Caco-2 (cell line): Measurements from ENCODE around the gene CSMD2. TPM values are rescaled to one million over a fixed set of nuclear protein-coding genes. Genes with fewer than 3 reads are reported as not detected.

Experiments used
- BruUV-seq: library from RNA; stranded (reverse); fragments of 400-500 nt; replicated peaks from 2 replicates; lab custom pipeline; 2021; lab: Mats Ljungman, UMichigan
- CTCF ChIA-PET: fragments of 300-600 bp; sonication (Branson Sonifier 250); formaldehyde crosslinking; loops from one replicate; lab custom pipeline; 2022; ENCODE audit warnings: antibody characterized with exemption; lab: Charles Lee
- POLR2A ChIA-PET: fragments of 300-600 bp; sonication (Branson Sonifier 250); formaldehyde crosslinking; loops from one replicate; lab custom pipeline; 2022; ENCODE audit warnings: antibody characterized with exemption; lab: Charles Lee
- DNase-seq, 2 experiments: peaks; one replicate each; pipeline versions ENCODE4 v3.0.0 to v3.0.0-alpha.2; 2020 to 2022
- H3K27me3 ChIP-seq: replicated peaks from 2 replicates; pipeline ENCODE4 v1.6.0; 2011; ENCODE audit warnings: low read length; ENCODE audit not compliant: control insufficient read depth, insufficient read depth
- H3K36me3 ChIP-seq: 2 replicates; pipeline ENCODE4 v1.5.1; 2011; ENCODE audit warnings: low read length; ENCODE audit not compliant: control insufficient read depth, insufficient read depth
- H3K4me1 ChIP-seq: fragments of 250-450 bp; sonication (Bioruptor Pico); 2 replicates; pipeline ENCODE4 v1.5.1; 2020; ENCODE audit warnings: mild to moderate bottlenecking
- H3K4me3 ChIP-seq: 2 replicates; pipeline ENCODE4 v1.5.1; 2011; ENCODE audit warnings: low read depth, mild to moderate bottlenecking, control low read depth, low read length
- H3K9me3 ChIP-seq: fragments of 250-450 bp; sonication (Bioruptor Pico); 2 replicates; pipeline ENCODE4 v1.5.1; 2020; ENCODE audit warnings: mild to moderate bottlenecking, moderate library complexity
- H3K27ac Mint-ChIP-seq: one replicate; pipeline ENCODE4 v1.8.0; 2022; ENCODE audit warnings: mixed read lengths; ENCODE audit not compliant: unreplicated experiment
- H3K27me3 Mint-ChIP-seq: one replicate; pipeline ENCODE4 v1.8.0; 2022; ENCODE audit warnings: mixed read lengths; ENCODE audit not compliant: insufficient read depth, unreplicated experiment
- H3K36me3 Mint-ChIP-seq: one replicate; pipeline ENCODE4 v1.8.0; 2022; ENCODE audit warnings: mild to moderate bottlenecking, mixed read lengths; ENCODE audit not compliant: insufficient read depth, unreplicated experiment
- H3K4me1 Mint-ChIP-seq: one replicate; pipeline ENCODE4 v1.8.0; 2022; ENCODE audit warnings: low read depth, mixed read lengths; ENCODE audit not compliant: unreplicated experiment
- H3K4me3 Mint-ChIP-seq: one replicate; pipeline ENCODE4 v1.8.0; 2022; ENCODE audit warnings: mild to moderate bottlenecking, moderate library complexity, mixed read lengths; ENCODE audit not compliant: unreplicated experiment
- H3K9me3 Mint-ChIP-seq: one replicate; pipeline ENCODE4 v1.8.0; 2022; ENCODE audit warnings: mixed read lengths; ENCODE audit not compliant: unreplicated experiment
- CTCF ChIP-seq, 2 experiments: fragments of 200-600 bp in 1 of 2; IDR thresholded peaks; 1 replicate in 1 of 2; 2 replicates in 1 of 2; pipeline versions ENCODE4 v1.5.1 to v1.8.0; 2011 to 2022; ENCODE audit warnings: antibody characterized with exemption in 1 of 2, control low read depth in 1 of 2, inconsistent platforms in 1 of 2, low read depth in 1 of 2, low read length in 1 of 2, mild to moderate bottlenecking in 1 of 2, moderate library complexity in 1 of 2; ENCODE audit not compliant: insufficient read depth in 1 of 2, severe bottlenecking in 1 of 2, unreplicated experiment in 1 of 2
- intact Hi-C: fragments of 100-400 bp; cut with micrococcal nuclease; formaldehyde crosslinking; loops from one replicate; pipeline ENCODE4 v1.10.0; 2022; ENCODE audit not compliant: unreplicated experiment
- total RNA-seq: library from RNA; stranded (reverse); gene quantifications from 2 replicates; pipeline ENCODE4 v1.2.3, GENCODE V29; 2022

Gene CSMD2
- total RNA-seq, 1 experiment from 2014 or later: not detected

- DNase-seq: no peak
- Histone ChIP-seq H3K9me3 (no peaks in the 10 kb centered on the region), H3K4me3 (no peak overlapping the region), H3K27me3 (no peaks in the 10 kb centered on the region), H3K36me3 (no peaks in the 10 kb centered on the region), H3K4me1 (no peaks in the 10 kb centered on the region)
- BruUV-seq: no TSS peak
- H3K27ac Mint-ChIP-seq: no peak overlapping the region
- peaks cover 6% of the 10 kb centered on the region for H3K27me3 Mint-ChIP-seq
- ChIA-PET POLR2A (no interaction called here), CTCF (no interaction called here)
- H3K4me1 Mint-ChIP-seq: no peaks in the 10 kb centered on the region
- no peak overlapping the region for H3K4me3 Mint-ChIP-seq
- no peaks in the 10 kb centered on the region for H3K9me3 Mint-ChIP-seq
- TF ChIP-seq CTCF (IDR thresholded peaks at IDR 0.05; ENCODE audit: insufficient read depth in 1 of 2, low read depth in 1 of 2, low read length in 1 of 2, severe bottlenecking in 1 of 2, unreplicated experiment in 1 of 2): no peak
- no peaks in the 10 kb centered on the region for H3K36me3 Mint-ChIP-seq
- intact Hi-C loops: no loop called here
Measured at GRCh38 chr1:33586106-33586505, 578.9 kb downstream of the CSMD2 start.

GRCh38 chr1:33583567-33583966 is 581.5 kb downstream of the CSMD2 start:
- Mint-ChIP-seq H3K9me3 (no peaks in the 10 kb centered on the region), H3K4me1 (no peaks in the 10 kb centered on the region), H3K36me3 (no peaks in the 10 kb centered on the region), H3K27me3 (peaks cover 9% of the 10 kb centered on the region), H3K27ac (no peak overlapping the region), H3K4me3 (no peak overlapping the region)
- Histone ChIP-seq H3K27me3 (no peaks in the 10 kb centered on the region; the same call in 1 of the 2 replicates), H3K4me1 (no peaks in the 10 kb centered on the region), H3K9me3 (no peaks in the 10 kb centered on the region), H3K4me3 (no peak overlapping the region), H3K36me3 (no peaks in the 10 kb centered on the region)
- TF ChIP-seq CTCF (IDR thresholded peaks at IDR 0.05; ENCODE audit: insufficient read depth in 1 of 2, low read depth in 1 of 2, low read length in 1 of 2, severe bottlenecking in 1 of 2, unreplicated experiment in 1 of 2): no peak
- intact Hi-C loops: no loop called here
- no peak for DNase-seq
- POLR2A ChIA-PET: no interaction called here
- CTCF ChIA-PET: no interaction called here
- BruUV-seq: no TSS peak

DNA sequence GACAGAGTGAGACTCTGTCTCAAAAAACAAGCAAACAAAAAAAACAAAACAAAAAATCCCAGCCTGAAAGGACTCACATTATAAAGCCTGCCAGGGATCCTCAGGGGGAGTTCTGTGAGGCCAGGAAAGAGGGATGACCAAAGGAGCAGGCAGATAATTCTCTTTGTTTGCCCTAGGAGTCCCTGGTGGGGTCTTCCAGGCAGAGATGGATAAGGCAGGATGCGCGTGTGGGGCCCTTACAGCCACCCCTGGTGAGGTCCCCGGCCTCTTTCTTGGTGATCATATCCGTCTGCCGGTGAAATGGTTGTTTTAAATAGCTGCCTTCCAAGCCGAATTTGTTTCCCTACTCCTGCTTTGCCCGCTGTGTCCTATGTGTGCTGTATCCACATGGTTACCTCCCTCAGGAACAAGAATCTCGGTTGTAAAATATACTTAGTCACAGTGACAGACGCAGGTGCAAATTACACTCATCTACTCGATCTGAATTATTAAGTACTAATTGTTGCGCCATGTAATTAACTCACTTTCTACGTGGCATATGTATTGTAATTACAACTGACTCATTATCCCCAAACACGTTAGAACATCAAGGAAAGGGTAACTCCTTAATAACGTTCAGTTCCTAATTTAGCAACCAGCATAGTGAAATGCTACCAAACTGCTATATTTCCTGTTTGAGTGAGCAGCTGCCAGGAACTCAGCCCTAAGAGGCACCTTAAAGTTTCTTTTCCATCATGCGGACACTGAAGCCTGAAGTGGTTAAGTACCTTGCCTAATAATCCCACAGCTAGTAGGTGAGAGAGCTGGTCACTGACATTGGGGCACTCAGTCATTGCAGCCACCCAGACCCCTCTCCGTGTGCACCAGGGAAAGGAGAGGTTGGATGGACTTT is 586.2 kb downstream of the CSMD2 start:
- intact Hi-C loops: no loop called here
- no peaks in the 10 kb centered on the region for H3K4me1 ChIP-seq
- ChIA-PET POLR2A (no interaction called here), CTCF (no interaction called here)
- no peaks in the 10 kb centered on the region; the same call in 1 of the 2 replicates for H3K27me3 ChIP-seq
- no peak overlapping the region for H3K4me3 ChIP-seq
- Mint-ChIP-seq H3K27me3 (peaks cover 19% of the 10 kb centered on the region), H3K4me3 (no peak overlapping the region), H3K9me3 (no peaks in the 10 kb centered on the region), H3K27ac (no peak overlapping the region), H3K36me3 (no peaks in the 10 kb centered on the region), H3K4me1 (no peaks in the 10 kb centered on the region)
- no peaks in the 10 kb centered on the region for H3K36me3 ChIP-seq
- no peak for DNase-seq
- no peaks in the 10 kb centered on the region for H3K9me3 ChIP-seq
- no TSS peak for BruUV-seq
- no peak for TF ChIP-seq CTCF (IDR thresholded peaks at IDR 0.05; ENCODE audit: insufficient read depth in 1 of 2, low read depth in 1 of 2, low read length in 1 of 2, severe bottlenecking in 1 of 2, unreplicated experiment in 1 of 2)
